ENCODE data around the gene L3MBTL4.

GRCh38 chr18:6054256-6054842, 360.4 kb downstream of the L3MBTL4 start:
- TF ChIP-seq CTCF (conservative IDR thresholded peaks at IDR 0.05; ENCODE audit: low read length) = no peak
- no peak for TF ChIP-seq EZH2phosphoT487 (IDR thresholded peaks at IDR 0.05; ENCODE audit: borderline replicate concordance, low read depth, low read length)
